ENCODE data around the gene GRK1.

GRK1 gene

DNA sequence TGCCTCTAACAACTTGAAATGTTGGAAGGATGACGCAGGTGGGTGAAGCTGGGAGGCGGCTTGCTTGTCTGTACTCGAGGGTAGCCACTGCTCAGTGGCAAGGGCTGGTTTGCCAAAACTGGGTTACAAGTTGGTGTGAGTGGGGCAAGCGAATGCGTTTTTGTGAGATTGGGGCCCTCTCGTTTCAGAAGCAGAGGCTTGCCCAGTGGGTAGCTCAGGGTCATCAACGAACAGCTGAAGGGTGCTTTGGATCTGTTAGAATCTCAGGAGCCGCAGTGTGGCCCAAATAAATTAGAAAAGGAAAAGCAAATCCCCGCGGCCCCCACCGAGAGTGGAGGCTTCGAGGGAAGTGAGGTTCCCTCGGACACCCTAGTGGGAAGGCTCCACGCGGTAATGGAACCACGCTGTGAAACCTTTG lies 16.3 kb upstream of the GRK1 start:
- no peak for DNase-seq

DNA sequence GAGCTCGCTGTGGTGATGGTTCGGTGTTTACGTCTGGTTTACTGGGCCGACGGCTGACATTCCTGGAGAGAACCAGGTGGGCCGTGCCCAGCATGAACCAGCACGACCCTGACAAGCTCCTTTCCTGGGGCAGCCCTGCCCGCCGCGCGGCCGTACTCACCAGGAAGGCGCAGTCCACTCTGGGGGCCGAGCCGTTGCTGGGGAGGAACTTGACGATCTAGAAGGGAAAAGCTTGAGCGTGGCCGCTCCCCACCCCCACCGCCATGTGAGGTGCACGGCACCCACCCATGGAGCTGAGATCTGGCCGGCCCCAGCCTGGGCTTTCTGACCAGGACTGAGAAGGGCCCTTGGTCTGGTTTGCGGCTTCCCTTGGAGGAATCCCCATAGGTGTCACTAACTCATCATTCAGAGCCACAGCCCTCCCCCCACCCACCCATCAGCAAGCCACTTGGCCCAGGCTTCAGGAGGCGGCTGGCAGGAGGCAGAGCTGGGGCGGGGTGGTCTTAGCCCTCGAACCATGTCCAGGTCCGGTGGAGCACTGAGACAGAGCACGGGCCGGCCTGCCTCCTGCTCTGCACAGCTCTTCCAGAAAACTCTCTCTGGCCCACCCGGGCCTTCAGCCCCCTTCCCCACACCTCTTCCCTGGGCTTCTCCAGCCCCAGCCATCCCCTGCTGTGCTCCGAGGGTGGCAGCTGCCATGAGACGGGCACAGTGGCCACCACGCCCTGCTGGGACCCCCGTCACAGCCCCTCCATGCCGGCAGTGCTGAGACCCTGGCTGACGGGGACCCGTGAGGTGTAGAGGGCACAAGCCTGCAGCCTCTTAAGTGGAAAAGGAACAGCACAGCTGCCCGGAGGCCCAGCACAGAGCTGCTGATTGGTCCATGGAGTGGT lies 15.3 kb upstream of the GRK1 start:
- no peak for DNase-seq

DNA sequence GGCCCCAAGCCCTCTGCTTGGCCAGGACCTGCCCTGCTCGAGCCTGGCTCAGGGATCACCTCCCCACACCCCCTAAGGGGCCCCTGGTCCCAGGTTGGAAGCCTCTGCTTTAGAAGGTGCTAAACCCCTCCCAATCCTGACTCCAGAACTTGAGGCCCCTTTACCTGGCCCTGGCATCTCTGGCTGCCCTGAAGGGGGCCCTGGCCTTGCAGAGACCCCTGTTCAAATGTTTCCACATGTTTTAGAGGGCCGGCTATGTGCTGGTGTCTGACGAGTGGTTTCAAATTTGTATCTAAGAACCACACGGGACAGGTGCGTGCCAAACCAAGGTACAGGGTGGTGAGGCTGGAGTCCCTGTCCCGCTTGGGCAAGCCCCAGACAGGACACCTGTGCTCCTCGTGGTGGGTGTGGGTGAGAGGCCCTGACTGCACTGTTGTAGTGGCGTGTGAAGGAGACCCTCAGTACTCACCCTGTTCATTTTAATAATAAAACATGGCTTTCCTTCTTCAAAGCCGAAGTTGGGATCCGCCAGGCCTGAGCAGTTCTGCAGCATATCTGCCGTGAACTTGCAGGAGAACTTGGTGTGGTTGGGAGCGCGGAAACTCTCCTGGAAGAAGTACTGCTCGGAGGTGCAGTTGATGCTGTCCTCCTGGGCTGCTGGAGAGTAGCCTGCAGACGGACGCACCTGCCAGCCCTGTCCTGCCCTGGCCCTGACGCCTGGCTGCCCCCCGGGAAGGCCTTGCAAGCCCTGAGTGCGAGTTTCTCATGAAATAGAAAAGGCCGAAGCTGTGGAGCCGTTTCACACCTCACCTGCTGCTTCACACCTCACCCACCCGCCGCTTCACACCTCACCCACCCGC lies 14.4 kb upstream of the GRK1 start:
- no peak for DNase-seq

DNA sequence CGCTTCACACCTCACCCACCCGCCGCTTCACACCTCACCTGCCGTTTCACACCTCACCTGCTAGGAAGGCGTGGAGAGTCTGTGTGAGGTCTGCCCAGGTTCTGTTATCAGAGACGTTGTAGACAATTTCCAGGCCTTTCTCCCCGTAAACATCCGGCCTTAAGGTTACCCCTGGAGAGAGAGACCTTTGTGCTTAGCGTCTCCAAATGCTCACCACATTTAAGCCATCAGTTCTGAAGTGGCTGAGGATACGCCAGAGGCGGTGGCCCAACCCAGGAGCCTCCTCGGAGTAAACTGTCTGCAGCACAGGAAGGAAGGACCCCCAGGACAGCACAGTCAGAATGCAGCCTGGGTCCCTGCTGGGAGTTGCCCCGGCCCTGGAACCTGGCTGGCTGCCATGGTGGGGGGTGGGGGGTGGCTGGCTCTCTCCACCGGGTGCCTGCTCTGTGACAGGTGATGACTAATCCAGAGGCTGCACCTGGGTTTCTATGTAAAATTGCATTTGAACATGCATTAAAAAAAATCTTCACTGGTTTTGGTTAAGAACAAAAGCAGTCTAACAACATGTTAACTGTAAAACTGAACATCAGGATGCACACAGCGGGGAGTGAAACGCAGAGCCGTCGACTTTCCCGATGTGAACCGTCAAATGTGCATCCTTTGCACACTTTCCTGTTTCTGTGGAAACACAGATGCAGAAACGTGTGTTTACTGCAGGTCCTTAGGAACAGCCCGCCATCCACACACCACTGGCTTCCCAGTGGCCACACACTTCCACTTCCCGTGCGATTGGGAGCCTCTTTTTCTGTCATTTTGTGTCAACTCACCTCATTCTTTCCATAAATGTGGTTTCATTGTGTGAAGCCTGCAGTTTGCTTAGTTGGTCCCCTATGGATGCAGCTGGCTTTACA lies 13.5 kb upstream of the GRK1 start:
- DNase-seq: peak; percentile 21

DNA sequence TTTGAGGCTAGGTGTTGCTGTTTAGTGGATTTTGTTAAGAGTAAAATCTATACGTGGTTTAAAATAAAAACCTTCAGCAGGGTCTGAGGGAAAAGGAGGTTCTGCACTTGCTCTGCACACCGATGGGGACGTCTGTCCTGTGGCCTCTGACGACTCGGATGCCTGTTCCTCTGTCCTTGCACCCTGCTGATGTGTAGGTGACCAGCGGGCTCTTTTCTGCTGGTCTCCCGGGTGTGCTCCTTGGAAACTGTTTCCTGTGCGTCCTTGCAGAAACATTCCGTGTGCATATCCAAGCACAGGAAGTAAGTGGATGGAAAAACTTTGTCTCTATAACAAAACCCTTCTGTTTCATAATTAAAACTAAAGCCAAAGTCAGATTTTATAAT lies 12.9 kb upstream of the GRK1 start:
- DNase-seq: no peak

DNA sequence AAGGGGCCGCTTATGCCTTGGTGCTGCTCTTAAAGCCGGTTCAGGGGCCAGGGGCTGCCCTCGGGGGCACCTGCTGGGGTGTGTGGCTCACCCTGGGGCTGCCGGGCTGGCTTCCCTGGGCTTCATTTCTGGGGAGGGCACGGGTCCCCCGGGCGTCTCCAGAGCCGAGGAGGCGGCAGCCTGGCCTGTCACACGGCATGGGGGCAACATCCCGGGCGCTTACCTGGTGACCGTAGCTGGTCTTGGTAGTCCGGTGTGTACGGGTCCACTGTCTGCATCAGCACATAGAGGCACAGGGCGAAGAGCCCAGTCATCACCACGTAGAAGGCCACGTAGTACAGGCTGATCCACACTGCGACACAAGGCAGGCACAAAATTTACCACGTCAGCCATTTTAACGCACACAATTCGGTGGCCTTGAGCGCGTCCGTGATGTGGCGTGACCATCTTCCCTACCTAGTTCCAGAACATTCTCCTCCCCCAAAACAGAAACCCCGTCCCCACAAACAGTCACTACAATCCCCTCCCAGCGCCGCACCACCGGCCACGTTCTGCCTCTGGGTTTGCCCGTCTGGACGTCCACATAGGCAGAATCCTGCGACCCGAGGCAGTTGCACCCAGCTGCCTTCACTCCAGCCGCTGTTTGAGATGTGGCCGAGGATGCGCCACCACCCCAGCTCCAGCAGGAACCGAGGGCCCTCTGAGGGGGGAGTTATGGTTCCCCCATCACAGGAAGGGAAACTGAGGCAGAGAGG lies 12.3 kb upstream of the GRK1 start:
- no peak for DNase-seq

DNA sequence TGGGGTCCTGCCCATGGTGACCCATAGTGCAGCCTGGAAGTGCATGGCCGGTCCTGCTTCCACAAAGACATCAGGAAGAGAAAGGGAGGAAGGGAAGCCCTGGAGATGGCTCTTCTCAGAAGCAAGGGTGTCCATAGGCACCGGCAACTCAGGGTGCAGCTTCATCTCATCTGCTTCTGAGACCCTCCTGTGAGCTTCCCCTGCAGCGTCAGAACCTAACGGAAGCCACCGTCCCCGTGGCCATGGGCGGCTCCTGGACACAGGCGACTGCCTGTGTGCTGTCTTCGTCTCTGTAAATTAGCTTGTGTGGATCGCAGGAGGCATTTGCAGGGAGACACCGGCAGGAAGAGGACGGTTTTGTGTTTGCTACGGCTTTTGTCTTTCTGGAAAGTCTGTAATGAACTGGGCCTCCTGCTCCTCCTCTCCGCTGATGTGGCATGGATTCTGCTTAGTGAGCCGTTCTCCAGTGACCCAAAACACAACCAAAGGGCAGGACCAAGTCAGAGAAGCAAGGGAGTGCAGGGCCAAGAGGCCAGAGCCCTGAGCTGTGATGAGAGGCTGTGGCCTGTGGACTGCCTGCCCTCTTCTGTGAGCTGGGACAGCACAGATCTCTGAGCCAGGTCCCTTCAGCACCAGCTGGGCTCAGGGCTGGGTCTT lies 11.5 kb upstream of the GRK1 start:
- no peak for DNase-seq

DNA sequence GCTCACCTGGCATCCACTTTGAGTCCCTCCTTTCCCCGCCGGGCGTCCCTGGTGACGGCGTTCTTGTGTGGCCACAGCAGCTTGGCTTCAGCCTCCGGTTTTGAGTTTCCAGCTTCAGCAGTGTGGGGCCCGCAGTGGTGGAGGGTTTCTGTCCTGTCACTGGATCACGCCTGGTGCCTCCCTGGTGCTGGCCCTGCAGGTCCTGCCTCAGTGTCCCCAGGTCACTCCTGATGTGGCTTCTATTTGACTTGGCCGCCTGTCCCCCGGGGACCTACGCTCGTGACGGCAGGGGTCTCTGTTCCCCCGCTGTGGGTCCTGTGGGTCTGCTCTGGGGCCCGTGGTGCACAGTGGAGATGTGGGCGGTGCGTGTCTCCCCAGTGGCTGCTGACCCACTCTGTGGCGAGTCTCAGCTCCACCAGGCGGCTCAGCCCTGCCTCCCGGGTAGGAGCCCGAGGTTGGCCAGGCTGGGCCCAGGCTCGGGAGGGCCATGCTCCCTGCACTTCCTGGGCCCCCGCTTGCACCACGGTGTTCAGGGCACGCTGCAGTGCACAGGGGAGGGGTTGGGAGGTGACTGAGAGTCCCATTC lies 10.9 kb upstream of the GRK1 start:
- DNase-seq: no peak

DNA sequence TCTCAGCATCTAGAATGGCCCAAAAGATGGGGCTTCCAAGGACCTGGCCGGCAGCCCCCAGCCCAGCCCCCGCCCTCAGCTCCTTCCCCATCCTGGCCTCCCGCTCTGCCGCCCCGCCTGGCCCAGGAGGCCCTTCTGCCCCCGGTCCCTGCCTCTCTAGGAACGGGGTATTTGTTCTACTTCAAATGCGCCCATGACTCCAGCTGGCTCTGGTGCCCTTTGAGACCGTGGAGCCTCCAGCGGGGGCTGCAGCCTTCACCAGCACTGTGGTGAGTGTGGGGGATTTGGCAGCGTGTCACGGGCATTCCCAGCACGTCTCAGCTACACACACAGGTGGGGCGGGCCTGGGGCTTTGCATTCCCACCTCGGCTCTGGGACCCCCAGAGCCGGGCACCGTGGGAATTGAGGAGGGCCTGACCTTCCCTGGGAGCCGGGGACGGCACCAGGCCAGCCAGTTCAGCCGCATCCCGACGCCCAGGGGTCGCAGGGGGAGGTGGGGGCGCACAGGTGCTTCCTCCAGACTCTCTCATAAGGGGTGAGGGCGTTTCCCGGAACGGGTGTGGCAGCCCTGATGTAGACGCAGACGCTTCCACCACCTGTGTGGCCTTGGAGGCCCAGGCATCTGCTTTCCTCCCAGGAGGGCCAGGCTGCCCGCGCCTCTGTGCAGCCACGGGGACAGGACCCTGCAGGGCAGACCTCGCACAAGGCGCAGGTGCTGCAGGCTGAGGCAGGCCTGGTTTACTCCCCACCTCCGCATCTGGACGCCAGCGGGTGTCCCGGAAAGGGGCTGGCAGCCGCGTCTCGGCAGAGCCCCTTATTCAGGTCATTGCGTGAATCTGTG lies 10.0 kb upstream of the GRK1 start:
- no peak for DNase-seq

DNA sequence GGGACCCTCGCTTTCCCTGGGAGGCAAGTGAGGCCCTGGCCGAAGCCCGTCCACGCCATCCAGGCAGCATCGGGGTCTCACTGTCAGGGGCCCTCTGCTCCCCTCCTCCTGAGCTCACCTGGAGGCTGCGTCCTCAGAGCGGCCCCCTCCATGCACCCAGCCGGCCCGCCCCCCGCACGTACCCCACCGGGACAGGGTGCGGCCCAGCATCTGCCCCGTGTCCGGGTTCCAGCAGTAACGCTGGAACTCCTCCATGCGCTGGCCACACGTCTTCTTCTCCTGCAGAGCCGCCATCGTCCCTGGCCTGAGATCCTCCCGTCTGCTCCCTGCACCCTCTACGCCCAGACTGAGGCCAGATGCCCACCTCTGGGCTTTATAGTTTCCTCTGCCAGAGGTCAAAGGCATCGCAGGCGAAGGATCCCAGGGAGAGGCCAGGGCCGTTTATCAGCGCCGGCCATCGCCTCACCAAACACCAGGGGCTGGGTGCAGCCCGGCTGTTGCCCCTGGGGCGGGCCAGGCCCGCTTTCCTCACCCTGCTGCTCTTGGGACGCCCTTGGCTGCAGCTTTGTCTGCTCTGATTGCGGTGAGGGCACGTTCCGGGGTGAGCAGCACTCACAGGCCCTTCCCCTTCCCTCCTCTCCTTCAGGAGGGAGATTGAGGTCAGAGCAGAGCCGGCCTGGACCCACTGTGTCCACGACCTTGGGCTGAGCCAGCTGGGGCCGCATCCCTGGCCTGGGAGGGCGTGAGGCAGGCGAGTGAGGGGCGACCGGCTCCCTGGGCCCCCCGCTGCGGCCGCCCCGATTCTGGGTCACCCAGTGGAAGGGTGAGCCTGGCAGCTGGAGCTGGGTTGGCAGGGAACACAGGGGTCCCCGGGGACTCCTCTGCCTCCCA lies 8.9 kb upstream of the GRK1 start, which contains the start of gene ATP4B:
Gene ATP4B (minus strand): TSS at position 348 of the 891 bp plus-strand sequence. CDS start 54 bp downstream, at position 294.
- DNase-seq: no peak

DNA sequence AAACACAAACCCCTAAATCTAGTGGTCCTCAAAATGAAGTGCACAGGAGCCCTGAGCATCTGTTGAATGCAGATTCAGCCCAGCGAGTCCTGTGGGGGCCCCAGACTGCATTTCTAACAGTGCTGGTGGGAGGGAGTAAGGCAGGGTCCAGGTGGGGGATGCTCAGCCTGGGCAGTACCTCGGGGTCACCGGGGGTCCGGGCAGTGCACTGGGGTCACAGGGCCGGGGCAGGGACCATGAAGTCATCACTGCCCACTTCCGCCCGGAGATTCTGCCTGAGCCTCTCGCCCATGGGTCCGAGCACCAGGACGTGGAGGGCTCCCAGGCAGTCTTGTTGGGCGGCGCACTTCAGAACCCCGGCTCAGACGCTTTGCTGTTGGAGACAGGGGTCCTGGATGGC lies 8.2 kb upstream of the GRK1 start:
- no peak for DNase-seq

DNA sequence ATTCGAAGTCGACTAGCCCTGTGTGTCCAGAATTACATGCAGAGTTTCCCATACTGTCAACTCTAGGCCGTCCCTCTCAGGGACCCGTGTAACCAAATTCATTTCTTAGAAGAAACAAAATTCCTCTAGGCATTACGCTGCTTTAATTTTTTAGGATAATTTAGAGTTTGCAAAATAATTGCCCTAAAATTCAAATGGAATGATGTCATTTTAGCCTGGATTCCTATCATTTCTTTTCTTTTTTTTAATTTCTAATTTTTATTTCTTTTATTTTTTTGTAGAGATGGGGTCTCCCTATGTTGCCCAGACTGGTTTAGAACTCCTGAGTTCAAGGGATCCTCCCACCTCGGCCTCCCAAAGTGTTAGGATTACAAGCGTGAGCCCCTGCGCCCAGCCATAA lies 7.7 kb upstream of the GRK1 start:
- no peak for DNase-seq

DNA sequence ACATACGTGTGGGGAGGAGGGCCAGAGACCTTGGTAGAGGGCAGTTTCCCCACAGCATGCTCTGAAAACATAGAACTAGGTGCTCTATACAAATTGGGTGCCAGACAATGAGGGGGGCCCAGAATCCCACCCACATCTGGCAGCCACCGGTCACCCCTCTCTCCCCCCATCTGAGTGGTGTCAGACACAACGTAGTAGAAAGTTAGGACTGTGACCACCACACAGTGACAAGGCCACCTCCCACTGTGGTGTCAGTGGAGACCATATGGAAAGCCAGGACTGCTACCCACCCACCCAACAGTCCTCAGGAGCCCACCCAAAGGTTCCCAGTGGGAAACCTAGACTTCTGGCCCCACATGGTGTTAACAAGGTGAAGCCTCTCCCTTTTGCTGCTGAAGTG lies 7.0 kb upstream of the GRK1 start:
- DNase-seq: no peak

DNA sequence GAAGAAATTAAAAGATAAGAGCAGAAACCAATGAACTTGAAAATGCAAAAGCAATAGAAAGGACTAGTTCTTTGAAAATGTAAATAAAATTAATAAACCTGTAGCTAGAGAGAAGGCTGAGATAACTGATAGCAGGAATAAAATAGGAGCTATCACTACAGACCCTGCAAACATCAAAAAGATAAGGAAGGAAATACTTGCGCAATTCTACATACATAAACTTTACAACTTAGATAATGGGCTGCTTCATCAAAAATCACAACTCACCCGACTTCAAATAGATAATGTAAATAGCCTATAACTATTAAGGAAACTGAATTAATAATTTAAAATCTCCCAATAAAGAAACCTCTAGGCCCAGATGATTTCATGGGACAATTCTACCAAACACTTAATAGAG lies 5.5 kb upstream of the GRK1 start:
- DNase-seq: no peak

DNA sequence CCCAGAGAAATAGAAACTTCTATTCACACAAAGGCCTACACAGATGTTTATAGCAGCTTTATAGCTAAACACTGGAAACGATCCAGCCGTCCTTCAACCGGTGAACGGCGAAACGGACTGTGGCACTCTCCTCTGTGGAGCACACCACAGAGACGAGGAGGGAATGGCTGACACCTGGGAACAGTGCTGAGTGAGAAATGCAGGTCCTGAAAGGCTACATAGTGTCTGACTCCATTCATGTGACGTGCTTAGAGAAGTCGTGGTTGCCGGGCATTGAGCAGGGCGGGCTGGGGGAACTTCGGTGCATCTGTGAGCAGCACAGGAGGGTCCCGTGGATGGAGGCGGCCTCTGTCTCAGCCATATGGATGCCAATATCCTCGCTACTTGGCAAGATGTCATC lies 3.1 kb upstream of the GRK1 start:
- no peak for DNase-seq

DNA sequence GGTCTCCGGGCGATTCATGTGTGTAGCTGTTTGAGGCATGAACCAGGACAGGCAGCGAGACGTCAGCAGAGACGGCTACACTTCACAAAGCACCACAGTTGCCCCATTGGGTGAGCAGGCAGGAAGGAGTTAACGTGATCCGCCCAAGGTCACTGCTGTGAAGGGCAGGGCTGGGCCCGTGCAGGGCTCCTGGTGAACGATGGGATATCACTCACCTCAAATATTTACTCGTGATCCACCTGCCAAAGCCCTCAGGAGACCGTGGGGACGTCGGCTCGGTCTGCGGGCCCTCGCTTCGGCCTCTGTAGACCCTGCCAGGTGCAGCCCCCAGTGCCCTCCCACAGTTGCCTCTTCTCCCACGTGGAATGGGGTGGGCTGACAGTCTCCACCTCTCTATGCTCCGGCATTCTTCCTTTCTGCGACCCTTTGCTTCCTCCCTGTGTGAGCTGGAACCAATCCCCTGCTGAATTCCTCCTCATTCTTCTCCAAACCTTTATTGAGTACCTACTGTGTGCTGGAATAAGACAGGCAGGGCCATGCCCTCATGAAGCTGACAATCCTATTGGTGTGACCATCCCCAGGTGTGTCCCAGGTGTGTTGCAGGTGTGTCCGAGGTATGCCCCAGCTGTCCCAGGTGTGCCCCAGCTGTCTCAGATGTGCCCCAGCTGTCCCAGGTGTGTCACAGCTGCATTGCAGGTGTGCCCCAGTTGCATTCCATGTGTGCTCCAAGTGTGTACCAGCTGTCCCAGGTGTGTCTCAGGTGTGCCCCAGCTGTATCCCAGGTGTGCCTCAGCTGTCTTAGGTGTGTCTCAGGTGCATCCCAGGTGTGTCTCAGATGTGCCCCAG lies 2.0 kb upstream of the GRK1 start:
- no peak for DNase-seq

DNA sequence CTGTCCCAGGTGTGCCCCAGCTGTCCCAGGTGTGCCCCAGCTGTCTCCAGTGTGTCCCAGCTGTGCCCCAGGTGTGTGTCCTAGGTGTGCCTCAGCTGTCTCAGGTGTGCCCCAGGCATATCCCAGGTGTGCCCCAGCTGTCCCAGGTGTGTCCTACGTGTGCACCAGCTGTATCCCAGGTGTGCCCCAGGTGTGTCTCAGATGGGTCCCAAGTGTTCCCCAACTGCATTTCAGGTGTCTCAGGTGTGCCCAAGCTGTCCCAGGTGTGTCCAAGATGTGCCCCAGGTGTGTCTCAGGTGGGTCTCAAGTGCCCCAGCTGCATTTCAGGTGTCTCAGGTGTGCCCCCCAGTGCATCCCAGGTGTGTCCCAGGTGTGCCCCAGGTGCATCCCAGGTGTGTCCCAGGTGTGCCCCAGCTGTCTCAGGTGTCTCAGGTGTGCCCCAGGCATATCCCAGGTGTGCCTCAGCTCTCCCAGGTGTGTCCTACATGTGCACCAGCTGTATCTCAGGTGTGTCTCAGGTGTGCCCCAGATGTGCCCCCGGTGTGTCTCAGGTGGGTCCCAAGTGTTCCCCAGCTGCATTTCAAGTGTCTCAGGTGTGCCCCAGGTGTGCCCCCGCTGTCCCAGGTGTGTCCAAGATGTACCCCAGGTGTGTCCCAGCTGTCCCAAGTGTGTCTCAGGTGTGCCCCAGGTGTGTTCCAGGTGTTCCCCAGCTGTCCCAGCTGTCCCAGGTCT lies 1.3 kb upstream of the GRK1 start:
- DNase-seq: no peak

Measured in fibroblast of skin of scalp (primary cell).